DMS79 (cell line): ENCODE data around the gene FITM1.
"Not testable (repeated sequence)": the region's sequence is repeated elsewhere in the genome, so short reads cannot be mapped to it uniquely, and the experiment has no call there.

Experiments
- DNase-seq: peaks from one replicate; lab custom pipeline; 2025; lab: John Stamatoyannopoulos, UW

The FITM1 gene

DNA sequence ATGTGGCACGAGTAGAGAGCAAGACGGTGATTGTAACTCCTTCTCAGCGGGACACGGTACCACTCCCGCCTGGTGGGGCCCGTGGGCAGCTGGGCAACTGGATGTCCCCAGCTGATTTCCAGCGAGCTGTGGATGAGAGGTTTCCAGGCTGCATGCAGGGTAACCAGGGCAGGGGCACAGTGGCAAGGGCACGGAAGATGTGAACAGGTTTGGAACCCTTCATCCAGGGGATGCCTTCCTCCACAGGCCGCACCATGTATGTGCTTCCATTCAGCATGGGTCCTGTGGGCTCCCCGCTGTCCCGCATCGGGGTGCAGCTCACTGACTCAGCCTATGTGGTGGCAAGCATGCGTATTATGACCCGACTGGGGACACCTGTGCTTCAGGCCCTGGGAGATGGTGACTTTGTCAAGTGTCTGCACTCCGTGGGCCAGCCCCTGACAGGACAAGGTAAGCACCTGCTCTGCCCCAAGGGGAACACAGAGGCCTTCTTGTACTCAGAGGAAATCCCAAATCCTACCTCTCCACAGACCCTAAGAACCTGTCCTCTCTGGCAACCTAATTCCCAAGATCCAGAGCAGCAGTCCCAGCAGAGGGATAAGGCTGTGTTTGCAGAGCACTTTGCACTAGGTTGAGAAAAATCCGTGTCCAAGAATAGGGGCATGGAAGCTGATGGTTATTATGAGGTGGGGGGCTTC, 32.1 kb upstream of the FITM1 start:
- no peak for DNase-seq

DNA sequence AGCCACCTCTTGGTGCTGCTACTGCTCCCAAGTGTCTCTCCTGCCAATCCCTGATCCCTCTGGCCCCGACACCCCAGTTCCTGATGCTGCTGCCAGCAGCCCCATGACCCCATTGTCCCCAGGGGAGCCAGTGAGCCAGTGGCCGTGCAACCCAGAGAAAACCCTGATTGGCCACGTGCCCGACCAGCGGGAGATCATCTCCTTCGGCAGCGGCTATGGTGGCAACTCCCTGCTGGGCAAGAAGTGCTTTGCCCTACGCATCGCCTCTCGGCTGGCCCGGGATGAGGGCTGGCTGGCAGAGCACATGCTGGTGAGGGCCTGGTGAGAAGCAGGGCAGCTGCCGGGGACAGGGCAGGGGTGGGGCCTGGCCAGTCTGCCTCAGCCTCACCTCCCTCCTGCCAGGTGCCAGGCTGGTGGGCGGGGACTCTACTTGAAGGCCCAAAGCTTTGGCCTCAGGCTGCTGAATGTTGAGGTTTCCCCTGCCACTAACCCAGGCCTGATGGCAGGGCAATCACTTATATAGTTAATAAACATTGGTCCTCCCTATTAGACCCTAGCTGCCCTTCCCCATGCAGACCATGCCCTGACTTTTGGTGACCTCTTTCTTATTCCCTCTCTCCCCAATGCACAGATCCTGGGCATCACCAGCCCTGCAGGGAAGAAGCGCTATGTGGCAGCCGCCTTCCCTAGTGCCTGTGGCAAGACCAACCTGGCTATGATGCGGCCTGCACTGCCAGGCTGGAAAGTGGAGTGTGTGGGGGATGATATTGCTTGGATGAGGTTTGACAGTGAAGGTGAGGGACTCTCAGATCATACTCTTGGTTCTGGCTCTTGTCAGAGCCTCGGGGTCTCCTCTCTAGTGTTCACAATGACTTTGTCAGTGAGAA, 31.3 kb upstream of the FITM1 start:
- DNase-seq, result peak; percentile 83

DNA sequence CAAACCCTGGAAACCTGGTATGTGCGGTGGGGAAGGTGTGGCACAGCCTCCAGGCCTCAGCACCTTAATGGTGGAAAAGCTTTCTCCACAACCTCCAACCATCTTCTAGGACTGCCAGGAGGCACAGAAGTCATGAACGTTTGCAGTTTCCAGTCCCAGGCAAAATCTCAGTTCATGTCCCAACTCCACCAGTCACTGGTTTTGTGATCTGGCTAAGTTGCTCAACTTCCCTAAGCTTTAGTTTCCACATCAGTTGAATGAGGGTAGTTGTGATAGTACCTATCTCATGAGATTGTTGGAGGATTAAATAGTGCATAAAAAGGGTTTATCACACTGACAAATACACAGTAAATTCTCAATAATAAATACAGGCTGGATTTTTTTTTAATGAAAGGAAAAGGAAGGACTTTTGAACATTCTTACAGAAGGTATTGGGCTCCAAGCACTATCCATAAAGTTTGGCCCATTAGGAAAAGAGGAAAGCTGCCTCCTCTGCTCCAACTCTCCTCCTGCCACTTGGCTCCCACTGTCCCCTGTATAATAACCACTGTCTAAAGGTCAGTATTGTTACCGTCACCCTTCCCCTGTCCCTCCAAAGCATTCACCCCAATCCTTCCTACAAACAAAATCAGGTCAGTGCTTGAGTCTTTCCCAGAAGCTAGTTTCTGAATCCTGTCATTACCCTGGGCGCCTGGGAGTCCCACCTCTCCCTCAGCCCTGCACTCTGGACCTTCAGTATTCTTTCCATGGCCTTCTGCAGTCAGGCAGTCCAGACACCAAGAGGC, 30.1 kb upstream of the FITM1 start:
- no peak for DNase-seq

DNA sequence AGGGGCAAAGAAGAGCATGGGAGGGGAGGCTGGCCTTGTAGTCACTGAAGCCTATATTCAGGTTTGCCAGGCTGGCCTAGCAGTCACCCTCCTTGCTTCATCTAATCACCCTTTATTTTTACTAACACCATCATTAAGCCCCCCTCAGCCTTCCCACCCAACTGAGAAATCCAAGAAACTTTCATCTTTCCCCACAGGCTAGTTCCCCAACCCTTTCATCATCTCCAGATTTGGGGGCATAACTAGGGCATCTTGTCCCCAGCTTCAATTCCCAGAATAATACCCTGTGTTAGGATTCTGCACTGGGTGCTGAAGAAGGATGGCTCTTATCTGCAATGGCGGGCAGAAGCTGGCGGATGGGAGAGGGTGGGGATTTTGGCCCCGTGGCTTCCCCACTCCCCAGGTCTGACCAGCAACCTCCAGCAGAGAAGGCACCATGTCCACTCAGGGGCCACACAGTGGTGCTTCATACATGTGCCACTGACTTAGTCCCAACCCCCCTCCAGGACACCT, 29.4 kb upstream of the FITM1 start:
- no peak for DNase-seq

DNA sequence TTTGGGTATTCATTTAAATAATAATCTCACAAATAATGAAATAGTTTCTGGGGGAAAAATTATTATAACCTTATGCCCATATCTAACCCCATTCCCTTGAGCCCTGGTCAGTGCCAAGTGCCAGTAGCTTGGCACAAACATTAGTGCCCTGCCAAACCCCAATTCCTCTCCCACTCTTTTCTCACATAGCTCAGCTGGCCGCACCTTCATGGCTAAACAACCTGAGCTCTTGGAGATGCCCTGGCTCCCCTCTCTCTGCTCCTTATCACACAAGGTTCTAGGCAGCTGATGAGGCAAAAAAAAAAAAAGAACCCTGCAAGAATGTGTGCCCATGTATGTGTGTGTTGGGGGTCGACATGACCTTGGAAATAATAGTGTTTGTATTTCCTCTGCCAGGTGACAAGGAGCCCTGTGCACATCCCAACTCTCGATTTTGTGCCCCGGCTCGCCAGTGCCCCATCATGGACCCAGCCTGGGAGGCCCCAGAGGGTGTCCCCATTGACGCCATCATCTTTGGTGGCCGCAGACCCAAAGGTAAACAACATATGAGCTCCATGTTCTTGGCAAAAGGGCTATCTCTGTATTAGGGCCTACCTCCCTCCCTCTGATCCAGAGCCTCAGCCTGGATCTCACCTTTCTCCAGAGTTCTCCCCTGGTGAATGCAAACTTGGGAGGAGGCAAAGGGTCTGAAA, 28.0 kb upstream of the FITM1 start:
- no peak for DNase-seq

DNA sequence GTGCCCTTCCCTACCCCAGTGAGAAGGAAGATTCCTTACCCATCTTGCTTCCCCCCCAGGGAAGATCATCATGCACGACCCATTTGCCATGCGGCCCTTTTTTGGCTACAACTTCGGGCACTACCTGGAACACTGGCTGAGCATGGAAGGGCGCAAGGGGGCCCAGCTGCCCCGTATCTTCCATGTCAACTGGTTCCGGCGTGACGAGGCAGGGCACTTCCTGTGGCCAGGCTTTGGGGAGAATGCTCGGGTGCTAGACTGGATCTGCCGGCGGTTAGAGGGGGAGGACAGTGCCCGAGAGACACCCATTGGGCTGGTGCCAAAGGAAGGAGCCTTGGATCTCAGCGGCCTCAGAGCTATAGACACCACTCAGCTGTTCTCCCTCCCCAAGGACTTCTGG, 27.0 kb upstream of the FITM1 start:
- DNase-seq, result no peak

DNA sequence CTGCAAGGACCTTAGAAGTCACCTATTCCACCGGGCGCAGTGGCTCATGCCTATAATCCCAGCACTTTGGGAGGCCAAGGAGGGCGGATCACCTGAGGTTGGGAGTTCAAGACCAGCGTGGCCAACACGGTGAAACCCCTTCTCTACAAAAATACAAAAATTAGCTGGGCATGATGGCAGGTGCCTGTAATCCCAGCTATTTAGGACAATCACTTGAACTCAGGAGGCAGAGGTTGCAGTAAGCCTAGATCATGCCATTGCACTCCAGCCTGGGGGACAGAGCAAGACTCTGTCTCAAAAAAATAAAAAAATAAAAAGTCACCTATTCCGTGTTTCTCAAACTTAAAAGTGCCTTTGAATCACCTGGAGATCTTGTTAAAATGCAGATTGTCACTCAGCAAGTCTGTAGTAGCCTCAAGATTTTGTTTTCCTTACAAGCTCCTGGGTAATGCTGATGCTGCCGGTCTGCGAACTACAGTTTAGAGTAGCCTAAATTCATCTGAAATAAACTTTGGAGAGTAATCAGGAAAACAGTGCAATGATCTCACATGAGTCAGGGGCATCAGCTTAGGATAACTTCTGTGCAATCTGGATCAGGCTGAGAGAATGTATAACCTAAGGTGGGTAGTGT, 24.7 kb upstream of the FITM1 start:
- not testable (repeated sequence) for DNase-seq

DNA sequence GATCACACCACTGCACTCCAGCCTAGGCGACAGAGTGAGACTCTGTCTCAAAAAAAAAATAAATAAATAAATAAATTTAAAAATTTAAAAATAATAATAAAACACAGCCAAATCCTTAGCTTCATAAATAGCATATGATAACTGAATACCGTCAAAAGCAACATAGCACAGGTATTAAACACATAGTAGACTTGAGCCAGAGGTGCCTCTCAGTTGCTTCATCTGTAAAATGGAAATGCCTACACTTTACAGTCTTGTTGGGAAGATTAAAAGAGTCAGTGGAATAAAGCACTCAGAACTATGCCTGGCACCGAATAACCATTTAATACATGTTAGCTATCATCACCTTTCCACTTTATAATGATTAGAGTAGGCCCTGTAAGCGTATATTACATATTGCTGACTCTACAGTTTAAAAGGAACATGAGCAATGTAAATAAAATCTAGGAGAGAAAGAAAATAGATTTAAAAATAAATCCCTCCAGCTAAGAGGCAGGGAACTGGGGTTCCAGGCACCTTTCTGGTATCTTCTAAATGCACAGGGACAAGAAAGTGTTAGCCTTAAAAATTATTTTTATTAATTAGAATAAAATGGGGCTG, 23.7 kb upstream of the FITM1 start:
- DNase-seq, result no peak

DNA sequence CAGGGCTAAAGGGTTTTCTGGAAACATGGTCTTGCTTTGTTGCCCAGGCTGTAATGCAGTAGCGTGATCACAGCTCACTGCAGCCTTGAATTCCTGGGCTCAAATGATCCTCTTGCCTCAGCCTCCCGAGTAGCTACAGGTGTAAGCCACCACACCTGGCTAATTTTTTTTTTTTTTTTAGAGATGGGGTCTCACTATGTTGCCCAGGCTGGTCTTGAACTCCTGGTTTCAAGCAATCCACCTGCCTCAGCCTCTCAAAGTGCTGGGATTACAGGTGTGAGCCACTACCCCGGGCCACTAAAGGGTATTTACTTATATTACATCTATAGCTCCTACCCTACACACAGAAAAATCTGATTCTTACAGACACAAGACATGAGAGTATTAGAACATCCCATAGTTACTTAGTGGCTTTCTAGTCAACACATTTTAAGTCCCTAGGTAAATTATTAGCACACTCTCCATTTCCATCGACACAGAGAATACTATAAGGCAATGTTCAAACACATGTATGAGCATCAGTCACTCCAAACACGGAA, 22.1 kb upstream of the FITM1 start:
- DNase-seq, result no peak

DNA sequence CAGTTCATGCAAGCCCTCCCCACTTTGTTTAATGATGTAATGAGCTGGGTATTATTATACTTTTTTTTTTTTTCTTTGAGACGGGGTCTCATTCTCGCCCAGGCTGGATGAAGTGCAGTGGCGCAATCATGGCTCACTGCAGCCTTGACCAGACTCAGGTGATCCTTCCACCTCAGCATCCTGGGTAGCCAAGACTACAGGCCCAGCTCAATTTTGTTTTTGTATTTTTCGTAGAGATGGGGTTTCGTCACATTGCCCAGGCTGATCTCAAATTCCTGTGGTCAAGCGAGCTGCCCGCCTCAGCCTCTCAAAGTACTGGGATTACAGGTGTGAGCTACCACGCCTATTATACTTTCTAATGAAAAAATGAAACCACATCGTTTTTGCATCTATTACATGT, 20.4 kb upstream of the FITM1 start:
- no peak for DNase-seq

DNA sequence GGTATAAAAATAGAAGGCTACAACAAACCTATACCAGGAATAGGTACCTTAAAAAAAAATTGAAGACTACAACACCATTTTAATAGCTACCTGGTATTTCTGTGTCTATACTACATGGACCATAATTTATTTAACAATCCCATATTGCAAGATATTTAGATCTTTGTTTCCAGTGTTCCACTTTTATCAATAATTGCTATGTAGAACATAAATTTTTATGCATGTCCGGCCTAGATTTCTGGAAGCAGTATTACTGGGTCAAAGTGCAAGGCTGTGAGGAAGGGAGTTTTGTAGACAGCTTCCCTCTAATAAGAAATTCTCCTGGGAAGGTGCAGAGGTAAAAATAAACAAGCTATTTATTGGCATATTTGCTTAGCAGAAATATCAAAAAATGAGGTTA, 19.9 kb upstream of the FITM1 start:
- no peak for DNase-seq

DNA sequence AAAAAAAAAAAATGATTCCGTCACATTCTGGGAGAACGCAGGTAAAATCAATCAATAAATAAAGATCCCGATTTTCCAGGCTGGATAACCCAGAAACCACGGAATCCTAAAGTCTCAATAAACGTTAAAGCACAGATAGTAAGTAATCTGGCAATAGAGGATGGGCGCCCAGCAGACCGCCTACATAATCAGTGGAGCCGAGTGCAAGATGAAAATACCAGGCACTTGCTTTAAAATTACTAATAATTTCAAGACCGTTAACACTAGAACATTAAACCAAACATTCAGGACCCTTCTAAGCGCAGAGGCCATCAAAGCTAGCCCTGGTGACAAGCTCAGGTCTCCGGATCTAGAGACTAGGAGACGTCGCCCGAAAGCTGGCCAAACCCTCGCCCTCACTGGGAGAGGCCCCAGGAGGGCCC, 17.1 kb upstream of the FITM1 start:
- no peak for DNase-seq

DNA sequence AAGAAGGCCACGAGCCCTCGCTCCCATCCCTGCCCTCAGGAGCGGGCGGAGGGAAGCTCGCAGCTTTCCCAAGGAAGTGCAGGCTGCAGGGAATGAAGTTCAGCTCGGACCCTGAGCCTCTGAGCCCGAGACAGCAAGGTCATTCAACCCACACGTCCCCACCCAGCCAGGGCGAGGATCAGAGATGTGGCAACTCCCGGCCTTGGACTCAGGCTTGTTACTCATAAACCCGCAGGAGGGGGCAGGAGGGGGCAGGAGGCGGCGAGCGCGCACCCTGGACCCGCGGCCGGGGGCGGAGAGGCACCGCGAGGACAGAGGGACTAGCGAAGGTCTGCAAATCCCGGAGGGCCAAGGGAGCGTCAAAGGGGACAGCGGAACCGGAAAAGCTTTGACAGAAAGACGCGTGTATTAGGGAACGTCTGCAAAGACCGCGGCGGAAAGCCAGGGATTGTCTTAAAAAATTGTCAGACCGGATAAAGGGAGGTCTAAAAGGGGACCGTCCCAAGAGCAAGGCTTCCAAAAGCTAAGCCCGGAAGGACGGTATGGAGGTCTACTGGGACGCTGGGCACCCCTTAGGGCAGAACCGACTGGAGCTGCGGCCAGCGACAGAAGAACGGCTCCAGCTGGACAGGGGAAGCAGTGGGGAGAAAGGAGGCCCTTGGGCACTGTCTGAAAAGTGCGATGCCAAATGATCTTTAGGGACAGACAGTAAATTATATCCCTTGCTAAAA, 16.5 kb upstream of the FITM1 start:
- DNase-seq, result peak; percentile 93

DNA sequence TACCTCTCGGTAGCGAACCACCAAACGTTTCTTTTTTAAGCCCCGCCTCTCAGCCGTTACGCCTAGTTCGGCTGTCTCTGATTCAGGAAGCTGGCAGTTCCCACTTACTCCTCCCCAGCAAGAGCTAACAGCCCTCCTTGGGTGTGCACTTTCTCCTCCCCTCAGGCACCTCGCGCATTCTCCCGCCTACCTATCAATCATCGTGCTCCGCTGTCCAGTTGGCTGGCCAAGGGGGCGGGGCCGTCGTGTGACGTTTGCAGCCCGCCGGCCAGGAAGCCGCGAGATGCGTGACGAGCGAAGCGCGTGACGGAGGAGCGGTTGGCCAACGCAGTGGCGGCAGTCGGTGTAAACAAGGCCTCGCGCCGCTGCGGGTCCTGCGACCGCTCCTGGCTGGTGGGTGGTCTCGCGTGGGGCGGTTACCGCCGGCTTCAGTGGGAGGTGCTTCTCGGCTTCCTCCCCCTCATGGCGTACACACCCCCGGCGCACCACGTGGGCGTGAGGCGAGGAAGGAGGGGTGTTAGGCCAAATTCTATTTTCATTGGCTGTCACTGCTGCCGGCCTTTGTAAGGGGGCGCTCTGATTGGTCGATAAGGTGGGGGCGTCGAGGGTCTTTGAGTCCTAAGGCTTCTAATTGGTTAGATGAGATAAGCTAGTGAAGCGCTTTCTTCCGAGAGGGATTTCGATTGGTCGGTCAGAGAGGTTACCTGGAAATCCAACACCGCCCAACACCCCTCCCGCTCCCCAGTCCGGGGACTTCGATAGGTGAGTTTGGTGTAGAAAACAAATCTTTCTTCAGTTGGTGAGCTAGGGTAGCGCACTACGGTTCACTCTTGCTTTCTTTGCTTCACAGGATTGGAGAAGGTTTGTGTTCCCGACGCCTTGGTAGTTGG, 15.7 kb upstream of the FITM1 start, which contains the start of the genes DCAF11 and NRL:
Gene DCAF11 (plus strand): TSS at position 246 of the 890 bp plus-strand sequence. CDS start 818 bp downstream, outside the sequence.
Gene NRL (minus strand): TSS at position 418 of the 890 bp plus-strand sequence. CDS start 32,101 bp downstream, outside the sequence.
- DNase-seq, result peak; percentile 100

DNA sequence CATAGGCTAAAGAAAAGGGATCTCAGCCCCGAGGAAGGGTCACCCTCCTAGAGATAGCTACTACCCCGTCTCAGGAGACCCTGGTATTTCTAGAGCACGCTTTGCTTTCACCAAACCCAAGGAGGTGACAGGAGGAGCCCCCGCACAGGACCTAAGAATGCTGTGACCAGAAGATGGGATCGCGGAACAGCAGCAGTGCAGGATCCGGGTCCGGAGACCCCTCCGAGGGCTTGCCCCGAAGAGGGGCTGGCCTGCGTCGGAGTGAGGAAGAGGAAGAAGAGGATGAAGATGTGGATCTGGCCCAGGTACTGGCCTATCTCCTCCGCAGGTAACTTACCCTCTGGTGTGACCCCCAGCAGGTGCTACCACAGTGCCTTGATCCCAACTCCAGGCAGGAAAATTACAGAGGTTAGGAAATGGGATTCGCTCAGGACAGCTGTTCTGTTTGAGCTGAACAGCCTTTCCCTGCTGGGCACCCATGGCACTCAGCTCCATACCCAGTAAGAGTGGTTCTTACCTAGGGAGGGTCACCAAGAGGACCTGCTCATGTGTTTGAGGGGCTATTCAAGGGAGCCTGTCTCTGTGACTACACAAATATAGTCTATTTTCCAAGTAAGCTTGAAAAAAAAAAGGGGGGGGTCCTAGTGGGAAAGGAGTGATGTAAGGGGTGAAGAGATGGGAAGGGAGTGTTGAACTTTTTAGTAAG, 14.9 kb upstream of the FITM1 start:
- DNase-seq, result no peak

DNA sequence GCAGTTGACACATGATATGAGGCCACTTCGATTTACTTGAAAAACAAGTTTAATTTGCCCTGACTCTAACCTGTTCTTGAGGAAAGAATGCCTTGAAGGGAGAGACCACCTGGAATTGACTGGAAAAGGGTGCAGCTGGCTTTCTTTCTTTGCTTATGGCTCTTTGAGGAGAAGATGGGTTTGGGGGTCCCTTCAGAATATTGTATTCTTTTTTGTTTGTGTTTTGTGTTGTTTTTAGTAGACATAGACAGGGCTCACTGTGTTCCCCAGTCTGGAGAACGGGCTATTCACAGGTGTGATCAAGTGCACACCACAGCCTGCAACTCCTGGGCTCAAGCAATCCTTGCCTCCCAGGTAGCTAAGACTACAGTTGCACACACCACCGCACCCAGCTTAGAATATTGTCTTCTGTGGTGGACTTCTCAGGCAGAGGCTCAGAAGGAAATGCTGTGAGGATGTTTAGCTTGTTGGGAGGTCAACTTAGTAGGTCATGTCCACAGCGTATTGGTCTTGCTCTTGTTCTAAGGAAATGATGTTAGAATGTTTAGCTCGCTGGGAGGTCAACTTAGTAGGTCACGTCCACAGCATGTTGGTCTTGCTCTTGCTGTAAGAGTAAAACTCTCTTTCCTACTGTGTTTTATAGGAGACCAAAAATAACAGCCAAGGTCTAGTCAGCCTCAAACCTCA, 14.2 kb upstream of the FITM1 start:
- no peak for DNase-seq

DNA sequence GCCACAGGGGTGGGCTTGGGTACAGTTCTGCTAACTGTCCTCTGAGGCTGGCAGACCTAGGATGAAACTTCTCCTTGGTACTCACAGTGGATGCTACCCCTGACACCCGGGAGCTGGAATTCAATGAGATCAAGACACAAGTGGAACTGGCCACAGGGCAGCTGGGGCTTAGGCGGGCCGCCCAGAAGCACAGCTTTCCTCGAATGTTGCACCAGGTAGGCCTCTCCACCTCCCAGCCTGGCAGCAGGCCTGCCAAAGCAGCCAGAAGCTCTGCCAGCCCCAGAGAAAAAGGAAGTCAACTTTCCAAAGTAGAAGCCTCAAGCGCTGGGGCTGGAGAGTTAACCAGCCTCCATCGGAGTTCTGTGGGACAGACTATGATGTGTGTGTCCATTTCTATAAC, 13.3 kb upstream of the FITM1 start:
- DNase-seq, result no peak
